HepG2 (cell line): Measurements from ENCODE around the gene DNAJB8. TPM values are rescaled to one million over a fixed set of nuclear protein-coding genes. Genes with fewer than 3 reads are reported as not detected.

Experiments
- ATAC-seq: fragments of 200-7000 bp; cut with Tn5 transposase; 3 replicates; pipeline ENCODE4 v1.9.1; 2020; ENCODE audit warnings: mild to moderate bottlenecking, moderate library complexity
- BruUV-seq: library from RNA; stranded (reverse); fragments of 400-500 nt; replicated peaks from 2 replicates; lab custom pipeline; 2021; lab: Mats Ljungman, UMichigan
- CTCF ChIA-PET: fragments of 300-600 bp; formaldehyde crosslinking; extraction: SDS; loops from one replicate; lab custom pipeline; 2021; ENCODE audit warnings: low total read pairs, inconsistent platforms, low intra/inter-chr PET ratio; lab: Yijun Ruan, JAX
- POLR2A ChIA-PET: fragments of 350-600 bp; sonication (Branson Sonifier 250); formaldehyde crosslinking; loops from one replicate; lab custom pipeline; 2020; ENCODE audit warnings: antibody characterized with exemption, inconsistent platforms; lab: Yijun Ruan, JAX
- DNase-seq: peaks from one replicate; pipeline ENCODE4 v3.0.0-alpha.2; 2015; ENCODE audit warnings: low spot score
- FAIRE-seq: peaks from 3 replicates; lab custom pipeline; 2011; peaks lifted over from hg19 to GRCh38; lab: Jason Lieb, UNC
- H2AFZ ChIP-seq: one replicate; pipeline ENCODE4 v1.6.1; 2011; ENCODE audit warnings: low read length, inconsistent platforms
- H3K27ac ChIP-seq: fragments of 300-600 bp; 3 replicates; pipeline ENCODE4 v1.8.0; 2011; ENCODE audit warnings: mixed run types, mild to moderate bottlenecking, mixed read lengths, low read length, inconsistent platforms; ENCODE audit not compliant: insufficient read depth; ENCODE audit errors: extremely low read length
- H3K27me3 ChIP-seq, 2 experiments: fragments of 200-600 bp in 1 of 2; 2 replicates in 1 of 2; 3 replicates in 1 of 2; pipeline versions ENCODE4 v1.6.0 to v1.8.0; 2011; ENCODE audit warnings: low read length in 2 of 2, mild to moderate bottlenecking in 2 of 2, moderate library complexity in 2 of 2, inconsistent platforms in 1 of 2; ENCODE audit not compliant: insufficient read depth in 2 of 2, control insufficient read depth in 1 of 2
- H3K36me3 ChIP-seq, 2 experiments: fragments of 200-600 bp in 1 of 2; replicated peaks in 1 of 2; 2 replicates in 1 of 2; 3 replicates in 1 of 2; pipeline versions ENCODE4 v1.5.1 to v1.8.0; 2011; ENCODE audit warnings: low read length in 2 of 2, inconsistent platforms in 1 of 2; ENCODE audit not compliant: insufficient read depth in 2 of 2, control insufficient read depth in 1 of 2
- H3K4me1 ChIP-seq: 2 replicates; pipeline ENCODE4 v1.5.1; 2012; ENCODE audit warnings: low read length, inconsistent platforms; ENCODE audit not compliant: insufficient read depth
- H3K4me2 ChIP-seq: 2 replicates; pipeline ENCODE4 v1.6.0; 2011; ENCODE audit warnings: low read depth, low read length, inconsistent platforms
- H3K4me3 ChIP-seq, 3 experiments: fragments of 200-600 bp in 1 of 3; sonication (generic), shearing (Covaris generic) in 1 of 3; replicated peaks in 1 of 3; 2 replicates each; pipeline ENCODE4 v1.5.1; 2011 to 2016; ENCODE audit warnings: low read length in 3 of 3, inconsistent platforms in 2 of 3, low read depth in 2 of 3, mild to moderate bottlenecking in 2 of 3, control low read depth in 1 of 3, mixed read lengths in 1 of 3; ENCODE audit not compliant: insufficient read depth in 1 of 3
- H3K79me2 ChIP-seq: one replicate; pipeline ENCODE4 v1.6.1; 2011; ENCODE audit warnings: low read length, inconsistent platforms; ENCODE audit not compliant: insufficient read depth
- H3K9ac ChIP-seq: 2 replicates; pipeline ENCODE4 v1.6.0; 2011; ENCODE audit warnings: mild to moderate bottlenecking, low read depth, low read length, inconsistent platforms; ENCODE audit not compliant: insufficient read depth
- H3K9me3 ChIP-seq: 2 replicates; pipeline ENCODE4 v1.5.1; 2012; ENCODE audit warnings: mild to moderate bottlenecking, low read length
- H4K20me1 ChIP-seq: 2 replicates; pipeline ENCODE4 v1.6.0; 2011; ENCODE audit warnings: inconsistent platforms, mild to moderate bottlenecking, low read length, moderate library complexity; ENCODE audit not compliant: insufficient read depth
- HHEX ChIP-seq: IDR thresholded peaks from 2 replicates; pipeline ENCODE4 v1.6.1; 2016; ENCODE audit warnings: control low read depth
- HOXA7 ChIP-seq: sonication (generic); formaldehyde crosslinking; IDR thresholded peaks from 2 replicates; pipeline ENCODE4 v1.8.1; 2022; ENCODE audit warnings: mild to moderate bottlenecking, missing genetic modification reagents, moderate library complexity
- KLF13 ChIP-seq: sonication (generic); formaldehyde crosslinking; IDR thresholded peaks from 2 replicates; pipeline ENCODE4 v1.4.0; 2020; ENCODE audit warnings: mild to moderate bottlenecking, missing genetic modification reagents
- SP2 ChIP-seq: sonication (generic); formaldehyde crosslinking; IDR thresholded peaks from 2 replicates; pipeline ENCODE4 v1.5.1; 2020; ENCODE audit warnings: mild to moderate bottlenecking, missing genetic modification reagents
- ZBTB7B ChIP-seq: sonication (generic); formaldehyde crosslinking; IDR thresholded peaks from 2 replicates; pipeline ENCODE4 v1.4.0; 2020; ENCODE audit warnings: missing genetic modification reagents
- ZNF296 ChIP-seq: sonication (generic); formaldehyde crosslinking; conservative IDR thresholded peaks from 2 replicates; pipeline ENCODE4 v1.5.0; 2020; ENCODE audit warnings: mild to moderate bottlenecking, missing genetic modification reagents
- WGBS: methylation state at CpG from one replicate; pipeline ENCODE4 v1.1.6; 2017; ENCODE audit warnings: low lambda C conversion rate; 5-methylcytosine and 5-hydroxymethylcytosine counted together
- in situ Hi-C: cut with HindIII; loops from 2 replicates; pipeline ENCODE4 v1.10.0; 2017; ENCODE audit warnings: low pct_unique_long_range_greater_than_20kb; ENCODE audit not compliant: extremely low pct_ligation_motif_present
- intact Hi-C: fragments of 100-400 bp; cut with micrococcal nuclease; formaldehyde crosslinking; loops from one replicate; pipeline ENCODE4 v1.10.0; 2022; ENCODE audit not compliant: unreplicated experiment
- polyA plus RNA-seq, 8 experiments: library from polyadenylated mRNA; depleted of rRNA in 3 of 8; stranded (reverse) in 7 of 8; unstranded in 1 of 8; fragments of >200 nt; fragmentation: Illumina TruSeq in 4 of 8; extraction: Trizol in 4 of 8; gene quantifications; 2 replicates each; pipeline versions ENCODE4 v1.2.1 to v1.2.3, GENCODE V29; 2011 to 2016; ENCODE audit warnings: low read depth in 4 of 8, missing spikeins in 1 of 8, mixed read lengths in 1 of 8; ENCODE audit not compliant: insufficient read depth in 1 of 8
- total RNA-seq, 5 experiments: library from RNA; depleted of rRNA; stranded (reverse); fragments of >200 nt; fragmentation: Illumina TruSeq; extraction: Trizol; gene quantifications; 2 replicates each; pipeline ENCODE4 v1.2.3, GENCODE V29; 2016; ENCODE audit warnings: low read depth in 1 of 5
- TF ChIP-seq, protein P1 (sequence below): sonication (generic); formaldehyde crosslinking; IDR thresholded peaks from 2 replicates; pipeline ENCODE4 v1.5.0; 2020; ENCODE audit warnings: missing genetic modification reagents
- TF ChIP-seq, protein P2 (sequence below): sonication (generic); formaldehyde crosslinking; IDR thresholded peaks from 2 replicates; pipeline ENCODE4 v1.8.1; 2022; ENCODE audit warnings: mild to moderate bottlenecking, missing genetic modification reagents
- TF ChIP-seq, protein P3 (sequence below): sonication (generic); formaldehyde crosslinking; IDR thresholded peaks from 2 replicates; pipeline ENCODE4 v1.4.0; 2020; ENCODE audit warnings: mild to moderate bottlenecking, low read depth, missing genetic modification reagents

Gene DNAJB8
- total and polyA plus RNA-seq, 2 of the 13 experiments (the other 11 are each of a cell fraction or from before 2014, with no cell fraction given), result not detected

DNA sequence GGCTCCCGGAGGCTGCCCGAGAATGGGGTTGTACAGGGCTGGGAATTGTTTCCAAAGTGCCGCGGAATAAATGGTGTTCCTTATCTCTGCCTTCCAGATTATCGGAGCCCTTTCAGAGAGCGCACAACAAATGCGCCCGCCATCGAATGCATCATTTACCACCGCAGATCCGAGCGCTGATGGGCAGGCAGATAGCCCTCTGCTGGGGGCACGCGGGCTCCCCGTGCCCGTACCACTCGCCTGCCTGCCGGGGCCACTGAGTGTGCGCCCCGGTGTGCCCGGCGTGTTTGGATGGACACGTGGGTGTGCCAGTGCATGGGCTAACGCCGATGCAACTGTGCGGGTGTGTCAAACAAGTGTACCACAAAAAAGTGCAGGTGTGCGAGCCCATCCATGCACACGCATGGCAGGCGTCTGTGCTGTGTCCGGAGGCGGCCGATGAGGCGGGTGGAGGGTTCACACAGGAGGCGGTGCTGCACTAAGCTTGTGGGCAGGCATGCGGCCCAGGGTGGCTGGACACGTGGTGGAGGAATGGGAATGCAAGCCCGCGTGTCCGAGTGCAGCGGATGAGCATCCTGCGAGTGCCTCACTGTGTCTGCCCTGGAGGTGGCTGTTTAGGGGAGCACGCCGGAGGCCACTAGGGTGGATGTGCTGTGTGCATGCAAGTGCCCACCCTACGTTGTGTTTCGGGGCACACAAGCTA, 30.1 kb upstream of the DNAJB8 start (continued):
- TF ChIP-seq, protein P1, sequence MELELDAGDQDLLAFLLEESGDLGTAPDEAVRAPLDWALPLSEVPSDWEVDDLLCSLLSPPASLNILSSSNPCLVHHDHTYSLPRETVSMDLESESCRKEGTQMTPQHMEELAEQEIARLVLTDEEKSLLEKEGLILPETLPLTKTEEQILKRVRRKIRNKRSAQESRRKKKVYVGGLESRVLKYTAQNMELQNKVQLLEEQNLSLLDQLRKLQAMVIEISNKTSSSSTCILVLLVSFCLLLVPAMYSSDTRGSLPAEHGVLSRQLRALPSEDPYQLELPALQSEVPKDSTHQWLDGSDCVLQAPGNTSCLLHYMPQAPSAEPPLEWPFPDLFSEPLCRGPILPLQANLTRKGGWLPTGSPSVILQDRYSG (CRISPR knock-in tag), result no peak
- TF ChIP-seq, protein P2, sequence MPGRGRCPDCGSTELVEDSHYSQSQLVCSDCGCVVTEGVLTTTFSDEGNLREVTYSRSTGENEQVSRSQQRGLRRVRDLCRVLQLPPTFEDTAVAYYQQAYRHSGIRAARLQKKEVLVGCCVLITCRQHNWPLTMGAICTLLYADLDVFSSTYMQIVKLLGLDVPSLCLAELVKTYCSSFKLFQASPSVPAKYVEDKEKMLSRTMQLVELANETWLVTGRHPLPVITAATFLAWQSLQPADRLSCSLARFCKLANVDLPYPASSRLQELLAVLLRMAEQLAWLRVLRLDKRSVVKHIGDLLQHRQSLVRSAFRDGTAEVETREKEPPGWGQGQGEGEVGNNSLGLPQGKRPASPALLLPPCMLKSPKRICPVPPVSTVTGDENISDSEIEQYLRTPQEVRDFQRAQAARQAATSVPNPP, result no peak
- no peak for TF ChIP-seq ZBTB7B (CRISPR knock-in tag)

DNA sequence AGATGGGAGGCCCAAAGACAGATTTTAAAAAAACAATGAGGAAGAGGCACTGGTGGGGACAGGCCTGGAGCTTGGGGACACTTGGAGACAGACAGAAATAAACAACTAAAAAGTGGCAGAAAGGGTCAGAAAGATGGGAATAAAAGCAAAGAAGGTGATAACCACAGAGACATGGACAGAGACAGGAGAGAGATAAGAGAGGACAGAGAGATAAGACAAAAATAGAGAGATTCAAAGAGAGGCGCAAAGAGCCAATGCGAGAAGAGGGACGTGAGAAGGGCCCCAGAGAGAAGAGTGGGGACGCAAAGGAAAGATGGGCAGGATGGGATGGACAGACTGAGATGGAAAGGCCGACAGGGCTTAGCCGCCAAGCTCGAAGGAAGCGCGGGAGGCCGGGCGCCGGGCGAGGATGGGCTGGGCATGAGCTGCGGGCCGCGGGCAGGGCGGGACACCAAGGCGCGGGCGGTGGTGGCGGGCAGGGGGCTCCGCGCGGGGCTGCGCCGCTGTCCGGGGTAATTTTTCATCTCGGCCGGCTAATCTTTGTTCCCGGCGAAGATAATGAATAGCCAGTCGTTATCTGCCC, 29.4 kb upstream of the DNAJB8 start:
- H3K27ac ChIP-seq, result no peak overlapping the region
- FAIRE-seq (no peak), ATAC-seq (no peak), DNase-seq (no peak)
- no peaks in the 10 kb centered on the region for H3K79me2 ChIP-seq
- POLR2A ChIA-PET, result no interaction called here
- H3K9me3 ChIP-seq, result no peaks in the 10 kb centered on the region
- 93% methylated on average over 32 of the region's 32 CpGs for WGBS
- 0 out of 5 replicates have a peak, but pooled peaks cover 0 to 1% of the 10 kb centered on the region in 2 experiments for H3K36me3 ChIP-seq
- TF ChIP-seq SP2 (CRISPR knock-in tag) (no peak), HHEX (no peak), ZNF296 (no peak), HOXA7 (CRISPR knock-in tag) (no peak), KLF13 (CRISPR knock-in tag) (no peak)
- TF ChIP-seq, protein P3, sequence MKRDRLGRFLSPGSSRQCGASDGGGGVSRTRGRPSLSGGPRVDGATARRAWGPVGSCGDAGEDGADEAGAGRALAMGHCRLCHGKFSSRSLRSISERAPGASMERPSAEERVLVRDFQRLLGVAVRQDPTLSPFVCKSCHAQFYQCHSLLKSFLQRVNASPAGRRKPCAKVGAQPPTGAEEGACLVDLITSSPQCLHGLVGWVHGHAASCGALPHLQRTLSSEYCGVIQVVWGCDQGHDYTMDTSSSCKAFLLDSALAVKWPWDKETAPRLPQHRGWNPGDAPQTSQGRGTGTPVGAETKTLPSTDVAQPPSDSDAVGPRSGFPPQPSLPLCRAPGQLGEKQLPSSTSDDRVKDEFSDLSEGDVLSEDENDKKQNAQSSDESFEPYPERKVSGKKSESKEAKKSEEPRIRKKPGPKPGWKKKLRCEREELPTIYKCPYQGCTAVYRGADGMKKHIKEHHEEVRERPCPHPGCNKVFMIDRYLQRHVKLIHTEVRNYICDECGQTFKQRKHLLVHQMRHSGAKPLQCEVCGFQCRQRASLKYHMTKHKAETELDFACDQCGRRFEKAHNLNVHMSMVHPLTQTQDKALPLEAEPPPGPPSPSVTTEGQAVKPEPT (CRISPR knock-in tag), result no peak
- H3K4me2 ChIP-seq, result no peak overlapping the region
- intact Hi-C loops (no loop called here), in situ Hi-C loops (no loop called here)
- H4K20me1 ChIP-seq, result peaks cover 6% of the 10 kb centered on the region; the same call in 1 of the 2 replicates
- H3K4me3 ChIP-seq, result no peak overlapping the region
- H3K9ac ChIP-seq, result no peak overlapping the region
- CTCF ChIA-PET, result no interaction called here
- no TSS peak for BruUV-seq
- peaks cover 22% of the 10 kb centered on the region for H3K4me1 ChIP-seq
- H3K27me3 ChIP-seq, result no peaks in the 10 kb centered on the region
- no peak overlapping the region for H2AFZ ChIP-seq
